GM12892 (cell line): ENCODE results near the gene SEC61G.

Experiments
- POLR2A ChIP-seq: IDR thresholded peaks from 2 replicates; pipeline ENCODE4 v1.6.1; 2011; ENCODE audit warnings: low read depth, low read length, control low read depth
- POLR2AphosphoS5 ChIP-seq: IDR thresholded peaks from 2 replicates; pipeline ENCODE4 v1.6.1; 2011; ENCODE audit warnings: low read depth, low read length, control low read depth
- TAF1 ChIP-seq: IDR thresholded peaks from 2 replicates; pipeline ENCODE4 v1.6.1; 2011; ENCODE audit warnings: low read depth, mild to moderate bottlenecking, control low read depth, low read length, borderline replicate concordance

DNA sequence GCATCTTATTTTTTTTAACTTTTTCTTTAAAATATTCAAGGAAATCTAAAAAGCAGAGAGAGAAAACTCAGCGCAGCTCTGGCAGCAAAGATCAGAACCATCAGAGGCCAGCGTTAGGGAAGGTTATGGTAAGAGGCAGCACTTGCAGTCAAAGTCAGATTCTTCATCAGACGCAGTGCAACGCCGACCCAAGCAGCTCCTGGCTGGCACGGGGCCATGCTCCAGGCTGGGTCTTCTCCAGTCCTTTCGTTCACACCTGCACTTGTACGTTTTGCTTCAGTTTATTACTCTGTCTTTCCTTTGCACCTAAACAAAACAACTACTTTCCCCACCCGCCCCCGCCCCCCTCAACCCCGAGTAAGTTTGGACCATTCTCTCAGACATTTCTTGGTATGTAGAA, 43.1 kb upstream of the SEC61G start:
- TF ChIP-seq POLR2AphosphoS5 (no peak), TAF1 (no peak), POLR2A (no peak)
